Measurements from ENCODE around the gene CD160.

GRCh38 chr1:145717833-145718232 lies 1.5 kb upstream of the CD160 start:
- TF ChIP-seq CTCF (conservative IDR thresholded peaks at IDR 0.05; ENCODE audit: low read depth, low read length) = no peak
- no peak for TF ChIP-seq POLR2A (IDR thresholded peaks at IDR 0.05; ENCODE audit: low read depth, low read length)
- no peak for TF ChIP-seq FOS (IDR thresholded peaks at IDR 0.05; ENCODE audit: low read depth, low read length)
- no peak for TF ChIP-seq MXI1 (IDR thresholded peaks at IDR 0.05; ENCODE audit: borderline replicate concordance, low read depth, low read length)
- no peak for TF ChIP-seq CEBPB (IDR thresholded peaks at IDR 0.05; ENCODE audit: low read depth, low read length)
- no peak for TF ChIP-seq MAFK (IDR thresholded peaks at IDR 0.05; ENCODE audit: low read depth, low read length)
- no peak for TF ChIP-seq RFX5 (IDR thresholded peaks at IDR 0.05; ENCODE audit: low read depth, low read length)
- no peak for TF ChIP-seq RAD21 (IDR thresholded peaks at IDR 0.05; ENCODE audit: low read length)
- TF ChIP-seq SMC3 (IDR thresholded peaks at IDR 0.05; ENCODE audit: low read depth, low read length) = no peak
- TF ChIP-seq, protein P1, sequence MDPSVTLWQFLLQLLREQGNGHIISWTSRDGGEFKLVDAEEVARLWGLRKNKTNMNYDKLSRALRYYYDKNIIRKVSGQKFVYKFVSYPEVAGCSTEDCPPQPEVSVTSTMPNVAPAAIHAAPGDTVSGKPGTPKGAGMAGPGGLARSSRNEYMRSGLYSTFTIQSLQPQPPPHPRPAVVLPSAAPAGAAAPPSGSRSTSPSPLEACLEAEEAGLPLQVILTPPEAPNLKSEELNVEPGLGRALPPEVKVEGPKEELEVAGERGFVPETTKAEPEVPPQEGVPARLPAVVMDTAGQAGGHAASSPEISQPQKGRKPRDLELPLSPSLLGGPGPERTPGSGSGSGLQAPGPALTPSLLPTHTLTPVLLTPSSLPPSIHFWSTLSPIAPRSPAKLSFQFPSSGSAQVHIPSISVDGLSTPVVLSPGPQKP (IDR thresholded peaks at IDR 0.05; ENCODE audit: borderline replicate concordance, low read depth, low read length) = no peak
